H1 (cell line): ENCODE measurements around the gene B4GAT1. TPM values are rescaled to one million over a fixed set of nuclear protein-coding genes. Genes with fewer than 3 reads are reported as not detected.

ENCODE experiments used
- CTCF ChIA-PET: fragments of 300-600 bp; sonication (Branson Sonifier 250); formaldehyde crosslinking; loops from one replicate; lab custom pipeline; 2021; ENCODE audit not compliant: partially characterized antibody; lab: Charles Lee
- POLR2A ChIA-PET: fragments of 300-600 bp; sonication (Branson Sonifier 250); formaldehyde crosslinking; loops from one replicate; lab custom pipeline; 2021; ENCODE audit warnings: inconsistent platforms; ENCODE audit not compliant: partially characterized antibody; lab: Charles Lee
- DNase-seq, 2 experiments: peaks; one replicate each; pipeline versions ENCODE4 v3.0.0 to v3.0.0-alpha.2; 2010 to 2022; ENCODE audit warnings: low spot score in 2 of 2, low read depth in 1 of 2, mixed read lengths in 1 of 2
- FAIRE-seq: peaks from 2 replicates; lab custom pipeline; 2011; peaks lifted over from hg19 to GRCh38; lab: Jason Lieb, UNC
- H2AFZ ChIP-seq: 2 replicates; pipeline ENCODE4 v1.8.1; 2012; ENCODE audit warnings: low read length, inconsistent platforms
- H2AK5ac ChIP-seq: 2 replicates; pipeline ENCODE4 v1.6.1; 2013; ENCODE audit warnings: low read depth, low read length
- H2BK120ac ChIP-seq: replicated peaks from 2 replicates; pipeline ENCODE3; 2013; ENCODE audit warnings: low read depth, low read length, inconsistent platforms
- H2BK12ac ChIP-seq: 2 replicates; pipeline ENCODE4 v1.6.1; 2013; ENCODE audit warnings: low read depth, low read length
- H2BK15ac ChIP-seq: 2 replicates; pipeline ENCODE4 v1.6.1; 2013; ENCODE audit warnings: low read length
- H2BK20ac ChIP-seq: 2 replicates; pipeline ENCODE4 v1.6.1; 2013; ENCODE audit warnings: low read length
- H2BK5ac ChIP-seq: 2 replicates; pipeline ENCODE4 v1.6.1; 2013; ENCODE audit warnings: low read depth, low read length
- H3K14ac ChIP-seq: 2 replicates; pipeline ENCODE4 v1.6.1; 2013; ENCODE audit warnings: inconsistent platforms; ENCODE audit not compliant: insufficient read length
- H3K18ac ChIP-seq: 2 replicates; pipeline ENCODE4 v1.6.1; 2013; ENCODE audit warnings: low read length; ENCODE audit errors: extremely low read depth
- H3K23ac ChIP-seq: 2 replicates; pipeline ENCODE4 v1.6.1; 2013; ENCODE audit warnings: inconsistent platforms; ENCODE audit not compliant: insufficient read length
- H3K23me2 ChIP-seq: 2 replicates; pipeline ENCODE4 v1.6.1; 2013; ENCODE audit warnings: low read depth, low read length
- H3K27ac ChIP-seq: 2 replicates; pipeline ENCODE4 v1.6.1; 2011; ENCODE audit warnings: low read depth, low read length, inconsistent platforms
- H3K27me3 ChIP-seq, 4 experiments: replicated peaks in 1 of 4; 1 replicate in 1 of 4; 2 replicates in 3 of 4; pipeline versions ENCODE4 v1.6.1 to v1.8.1; 2011 to 2013; ENCODE audit warnings: low read length in 3 of 4, mild to moderate bottlenecking in 3 of 4, inconsistent platforms in 2 of 4, mixed read lengths in 2 of 4, moderate library complexity in 1 of 4; ENCODE audit not compliant: control insufficient read depth in 3 of 4, insufficient read depth in 3 of 4; ENCODE audit errors: extremely low read depth in 1 of 4
- H3K36me3 ChIP-seq, 4 experiments: 2 replicates each; pipeline versions ENCODE4 v1.6.1 to v1.8.1; 2011 to 2013; ENCODE audit warnings: mild to moderate bottlenecking in 4 of 4, low read length in 3 of 4, moderate library complexity in 2 of 4, control low read depth in 1 of 4, inconsistent platforms in 1 of 4; ENCODE audit not compliant: insufficient read depth in 4 of 4, control insufficient read depth in 2 of 4
- H3K4ac ChIP-seq: replicated peaks from 2 replicates; pipeline ENCODE3; 2013; ENCODE audit warnings: low read length, low read depth, mixed read lengths, inconsistent platforms; ENCODE audit not compliant: insufficient read length
- H3K4me1 ChIP-seq, 4 experiments: replicated peaks in 1 of 4; 1 replicate in 1 of 4; 2 replicates in 3 of 4; pipeline versions ENCODE4 v1.6.1 to v1.8.1; 2011 to 2013; ENCODE audit warnings: low read length in 3 of 4, inconsistent platforms in 2 of 4, mixed read lengths in 1 of 4; ENCODE audit not compliant: insufficient read depth in 4 of 4, control insufficient read depth in 3 of 4
- H3K4me2 ChIP-seq, 2 experiments: 2 replicates each; pipeline versions ENCODE4 v1.6.1 to v1.8.1; 2011 to 2013; ENCODE audit warnings: low read depth in 2 of 2, low read length in 2 of 2, control low read depth in 1 of 2, inconsistent platforms in 1 of 2, mild to moderate bottlenecking in 1 of 2; ENCODE audit not compliant: insufficient read depth in 1 of 2
- H3K4me3 ChIP-seq, 4 experiments: fragments of 200-600, 300-600 bp in 1 of 4; sonication (generic), shearing (Covaris generic), sonication (Bioruptor Twin) in 1 of 4; 2 replicates each; pipeline versions ENCODE4 v1.5.1 to v1.8.1; 2011 to 2016; ENCODE audit warnings: low read length in 4 of 4, low read depth in 3 of 4, control low read depth in 2 of 4, inconsistent platforms in 2 of 4, mild to moderate bottlenecking in 2 of 4, mixed read lengths in 1 of 4, moderate library complexity in 1 of 4; ENCODE audit not compliant: insufficient read depth in 2 of 4; ENCODE audit errors: extremely low read depth in 1 of 4
- H3K56ac ChIP-seq: replicated peaks from 2 replicates; pipeline ENCODE3; 2013; ENCODE audit warnings: low read depth, mild to moderate bottlenecking, mixed read lengths, low read length, inconsistent platforms; ENCODE audit not compliant: insufficient read length
- H3K79me1 ChIP-seq: 2 replicates; pipeline ENCODE4 v1.6.1; 2013; ENCODE audit warnings: low read depth, low read length, control low read depth
- H3K79me2 ChIP-seq, 2 experiments: 2 replicates each; pipeline versions ENCODE4 v1.6.1 to v1.8.1; 2012 to 2013; ENCODE audit warnings: low read length in 2 of 2, mild to moderate bottlenecking in 2 of 2, inconsistent platforms in 1 of 2; ENCODE audit not compliant: insufficient read depth in 2 of 2, control insufficient read depth in 1 of 2
- H3K9ac ChIP-seq, 4 experiments: replicated peaks in 1 of 4; 1 replicate in 1 of 4; 2 replicates in 3 of 4; pipeline versions ENCODE4 v1.6.1 to v1.8.1; 2011 to 2013; ENCODE audit warnings: low read depth in 3 of 4, low read length in 3 of 4, control low read depth in 2 of 4, mild to moderate bottlenecking in 2 of 4, moderate library complexity in 2 of 4, inconsistent platforms in 1 of 4; ENCODE audit errors: extremely low read depth in 1 of 4
- H3K9me3 ChIP-seq, 2 experiments: 2 replicates each; pipeline versions ENCODE4 v1.6.1 to v1.8.1; 2012 to 2013; ENCODE audit warnings: mild to moderate bottlenecking in 2 of 2, moderate library complexity in 2 of 2, control low read depth in 1 of 2, inconsistent platforms in 1 of 2, low read depth in 1 of 2, low read length in 1 of 2, mixed read lengths in 1 of 2; ENCODE audit not compliant: insufficient read depth in 2 of 2
- H4K20me1 ChIP-seq, 2 experiments: replicated peaks in 1 of 2; 2 replicates each; pipeline versions ENCODE3 to v1.8.1; 2011 to 2013; ENCODE audit warnings: inconsistent platforms in 2 of 2, low read length in 2 of 2, mild to moderate bottlenecking in 1 of 2; ENCODE audit not compliant: insufficient read depth in 2 of 2, control insufficient read depth in 1 of 2
- H4K5ac ChIP-seq: 2 replicates; pipeline ENCODE4 v1.6.1; 2013; ENCODE audit warnings: low read length, low read depth, mixed read lengths, inconsistent platforms; ENCODE audit not compliant: insufficient read length
- H4K8ac ChIP-seq: 2 replicates; pipeline ENCODE4 v1.8.0; 2013; ENCODE audit warnings: mild to moderate bottlenecking, moderate library complexity, low read length, inconsistent platforms; ENCODE audit not compliant: insufficient read depth; ENCODE audit errors: extremely low read depth
- H4K91ac ChIP-seq: replicated peaks from 2 replicates; pipeline ENCODE3; 2013; ENCODE audit warnings: low read length, mixed read lengths, inconsistent platforms; ENCODE audit not compliant: insufficient read length
- BACH1 ChIP-seq: IDR thresholded peaks from 2 replicates; pipeline ENCODE4 v1.6.1; 2012; ENCODE audit warnings: low read length, improper control_type of control experiment
- BRCA1 ChIP-seq: IDR thresholded peaks from 2 replicates; pipeline ENCODE4 v1.6.1; 2012; ENCODE audit warnings: low read depth, low read length, improper control_type of control experiment
- CBX8 ChIP-seq: fragments of 300-800, 300-1000 bp; sonication (generic); IDR thresholded peaks from 2 replicates; pipeline ENCODE4 v1.7.1; 2016; ENCODE audit warnings: low read depth, low read length, borderline replicate concordance
- POU5F1 ChIP-seq: IDR thresholded peaks from 2 replicates; pipeline ENCODE4 v1.6.1; 2011; ENCODE audit warnings: low read depth, mild to moderate bottlenecking, low read length, moderate library complexity
- SRF ChIP-seq: IDR thresholded peaks from 2 replicates; pipeline ENCODE4 v1.6.1; 2011; ENCODE audit warnings: mild to moderate bottlenecking, low read depth, low read length, moderate library complexity
- SUZ12 ChIP-seq: fragments of 200-600 bp; sonication (generic); IDR thresholded peaks from 2 replicates; pipeline ENCODE4 v1.6.1; 2012; ENCODE audit warnings: mild to moderate bottlenecking, inconsistent platforms, low read length, moderate library complexity, mixed read lengths
- YY1 ChIP-seq: IDR thresholded peaks from 2 replicates; pipeline ENCODE4 v1.6.1; 2011; ENCODE audit warnings: low read depth, mild to moderate bottlenecking, low read length
- ZNF274 ChIP-seq: IDR thresholded peaks from 2 replicates; pipeline ENCODE4 v1.7.0; 2012; ENCODE audit warnings: low read length, borderline replicate concordance; ENCODE audit errors: extremely low read depth
- WGBS, 2 experiments: shearing (Covaris generic) in 1 of 2; methylation state at CpG; one replicate each; pipeline versions ENCODE4 v1.1.6 to v1.1.7; 2013 to 2015; ENCODE audit warnings: low lambda C conversion rate in 2 of 2, mixed read lengths in 2 of 2, inconsistent platforms in 1 of 2, low coverage in 1 of 2, missing lambda C conversion rate in 1 of 2; ENCODE audit not compliant: insufficient replicate concordance in 2 of 2, insufficient coverage in 1 of 2, insufficient read length in 1 of 2; ENCODE audit errors: extremely low coverage in 1 of 2, missing lambda C conversion rate in 1 of 2; 5-methylcytosine and 5-hydroxymethylcytosine counted together
- polyA plus RNA-seq, 7 experiments: library from polyadenylated mRNA; depleted of rRNA in 3 of 7; stranded (reverse) in 5 of 7; unstranded in 2 of 7; fragments of >200 nt in 5 of 7; fragments of 200-250 nt in 2 of 7; gene quantifications; 1 replicate in 5 of 7; 2 replicates in 1 of 7; 4 replicates in 1 of 7; pipeline versions ENCODE4 v1.2.1 to v1.2.3, GENCODE V29; 2011 to 2013; ENCODE audit warnings: missing spikeins in 2 of 7, mixed read lengths in 2 of 7
- total RNA-seq: library from RNA; stranded (reverse); fragmentation: NEBNext Ultra II Directional; extraction: Animal tissue kit (Norgen Biotek cat#: 25700); gene quantifications from 2 replicates; pipeline ENCODE4 v1.2.1, GENCODE V29; 2021
- TF ChIP-seq, protein P1 (sequence below): IDR thresholded peaks from 2 replicates; pipeline ENCODE4 v1.6.1; 2011; ENCODE audit warnings: low read length, improper control_type of control experiment

The B4GAT1 gene
- total and polyA plus RNA-seq, 2 of the 8 experiments (the other 6 are each of a cell fraction or from before 2014, with no cell fraction given) = 22.2 to 27.8 TPM

DNA sequence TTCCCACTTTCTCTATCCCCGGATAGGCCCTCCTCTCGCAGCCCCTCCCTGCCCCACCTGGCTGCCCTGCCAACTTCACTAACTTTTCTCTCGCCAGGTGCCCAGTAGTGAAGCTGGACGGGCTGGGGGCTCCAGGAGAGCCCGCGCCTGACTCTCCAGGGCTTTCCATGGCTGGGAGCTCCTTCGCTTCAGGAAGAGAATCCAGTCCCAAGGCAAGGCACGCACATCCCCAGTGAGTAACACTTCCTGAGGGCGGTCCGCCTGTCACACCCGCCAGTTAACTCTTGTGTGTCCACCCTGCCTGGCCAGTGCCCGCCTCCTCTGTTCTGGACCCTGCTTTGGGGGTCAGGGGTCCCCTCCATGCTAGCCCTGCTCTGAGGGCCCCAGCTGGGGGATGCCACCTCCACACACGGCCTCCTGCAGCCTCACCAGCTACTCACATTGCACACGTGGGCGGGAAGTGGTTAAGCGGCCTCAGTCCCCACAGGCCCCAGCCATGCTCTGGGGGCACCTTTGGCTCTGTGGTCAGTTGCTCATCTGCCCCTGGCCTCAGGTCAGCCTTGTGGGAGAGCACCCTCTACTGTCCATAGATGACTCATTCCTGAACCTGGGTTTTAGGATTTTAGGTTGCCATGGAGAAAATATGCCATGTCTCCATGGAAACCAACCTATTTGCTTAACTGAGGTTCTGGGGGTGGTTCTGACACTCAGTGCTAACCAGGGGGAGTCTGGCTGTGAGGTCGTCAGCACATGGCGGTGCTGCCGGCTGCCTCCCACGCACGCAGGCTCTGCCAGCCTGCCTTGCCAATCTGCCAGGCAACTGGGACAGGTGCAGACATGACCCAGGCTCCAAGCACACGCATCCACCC lies 11.0 kb downstream of the B4GAT1 start, which contains the start of gene RIN1:
Gene RIN1 (minus strand): TSS at position 201 of the 869 bp plus-strand sequence. CDS start 32 bp downstream, at position 169.
- Histone ChIP-seq H4K20me1 (peaks cover 0 to under 1% of the 10 kb centered on the region in 2 experiments), H4K91ac (peak within 1 kb of the TSS; percentile 20), H2BK120ac (no peak within 1 kb of the TSS), H3K27ac (0 out of 2 replicates have a peak within 1 kb of the TSS, but pooled peaks have one; percentile 20), H2BK15ac (peak within 1 kb of the TSS; percentile 98), H3K79me1 (0 out of 2 replicates have a peak, but pooled peaks cover under 1% of the 10 kb centered on the region), H2AK5ac (peak within 1 kb of the TSS; percentile 93; the same call in 1 of the 2 replicates), H3K14ac (no peak within 1 kb of the TSS), H3K23ac (no peak within 1 kb of the TSS), H3K4me2 (peak within 1 kb of the TSS; percentile 68 to 81), H3K36me3 (peaks cover 0 to 5% (median 3%) of the 10 kb centered on the region in 4 experiments; a peak in 4 of 8 replicates), H4K8ac (peak within 1 kb of the TSS; percentile 79; the same call in 1 of the 2 replicates), H2AFZ (peak within 1 kb of the TSS; percentile 27; the same call in 1 of the 2 replicates), H3K27me3 (no peaks in the 10 kb centered on the region; a peak in 2 of 7 replicates), H2BK5ac (peak within 1 kb of the TSS; percentile 85; the same call in 1 of the 2 replicates), H2BK20ac (peak within 1 kb of the TSS; percentile 48; the same call in 1 of the 2 replicates), H3K18ac (peak within 1 kb of the TSS; percentile 78), H3K9me3 (no peaks in the 10 kb centered on the region), H3K9ac (peak within 1 kb of the TSS in 1 of 4 experiments; percentile 29; a peak in 2 of 7 replicates), H3K79me2 (no peaks in the 10 kb centered on the region), H4K5ac (no peak within 1 kb of the TSS), H3K56ac (no peak within 1 kb of the TSS), H3K4me1 (peaks cover 0 to 20% (median 14%) of the 10 kb centered on the region in 4 experiments; a peak in 6 of 7 replicates), H3K4me3 (peak within 1 kb of the TSS; percentile 1 to 62 (median 48); a peak in 7 of 8 replicates), H2BK12ac (peak within 1 kb of the TSS; percentile 75; the same call in 1 of the 2 replicates), H3K23me2 (no peaks in the 10 kb centered on the region; the same call in 1 of the 2 replicates), H3K4ac (peak within 1 kb of the TSS; percentile 44)
- CTCF ChIA-PET = interaction anchor here (0.6 to 8.7 kb wide), 15 partner anchors 9 to 730 kb away, joined by 3 to 242 read pairs (median 9); partner anchors contain the start of genes BRMS1, CD248 and YIF1A
- peak in 1 of 2 experiments; percentile 77 for DNase-seq
- peak; percentile 94 for FAIRE-seq
- WGBS, 2 experiments = 26% methylated on average over 21 of the region's 22 CpGs; no CpG with 5 or more reads in 1 of the 2 experiments
- POLR2A ChIA-PET = interaction anchor here (0.6 to 8.5 kb wide), 12 partner anchors 10 to 69 kb away, joined by 3 to 61 read pairs (median 7); partner anchors contain the start of genes B4GAT1, BRMS1 and CD248
- TF ChIP-seq POU5F1 = no peak
- TF ChIP-seq CBX8 = no peak
- no peak for TF ChIP-seq ZNF274
- no peak for TF ChIP-seq YY1
- no peak for TF ChIP-seq SRF
- TF ChIP-seq SUZ12 = 0 out of 2 replicates have a peak, but pooled peaks have one; percentile 15
- TF ChIP-seq BRCA1 = no peak
- TF ChIP-seq, protein P1, sequence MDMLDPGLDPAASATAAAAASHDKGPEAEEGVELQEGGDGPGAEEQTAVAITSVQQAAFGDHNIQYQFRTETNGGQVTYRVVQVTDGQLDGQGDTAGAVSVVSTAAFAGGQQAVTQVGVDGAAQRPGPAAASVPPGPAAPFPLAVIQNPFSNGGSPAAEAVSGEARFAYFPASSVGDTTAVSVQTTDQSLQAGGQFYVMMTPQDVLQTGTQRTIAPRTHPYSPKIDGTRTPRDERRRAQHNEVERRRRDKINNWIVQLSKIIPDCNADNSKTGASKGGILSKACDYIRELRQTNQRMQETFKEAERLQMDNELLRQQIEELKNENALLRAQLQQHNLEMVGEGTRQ = no peak
- no peak for TF ChIP-seq BACH1
